GM12878 (cell line): ENCODE measurements around the gene RAD51B. TPM values are rescaled to one million over a fixed set of nuclear protein-coding genes. Genes with fewer than 3 reads are reported as not detected.

Experiments used
- CBX5 ChIP-seq: sonication (generic); IDR thresholded peaks from 2 replicates; pipeline ENCODE4 v1.6.1; 2016; ENCODE audit warnings: low read depth, moderate library complexity, mild to moderate bottlenecking, inconsistent platforms
- E4F1 ChIP-seq: fragments of 450-650 bp; IDR thresholded peaks from 2 replicates; pipeline ENCODE4 v1.6.1; 2018; ENCODE audit warnings: borderline replicate concordance, mild to moderate bottlenecking; ENCODE audit not compliant: partially characterized antibody
- SPI1 ChIP-seq: IDR thresholded peaks from 2 replicates; pipeline ENCODE4 v1.6.1; 2011; ENCODE audit warnings: low read depth, mild to moderate bottlenecking, low read length, moderate library complexity, borderline replicate concordance; ENCODE audit not compliant: insufficient read depth
- TBL1XR1 ChIP-seq: IDR thresholded peaks from 2 replicates; pipeline ENCODE4 v1.6.1; 2012; ENCODE audit warnings: low read depth, low read length, improper control_type of control experiment
- TCF12 ChIP-seq: IDR thresholded peaks from 2 replicates; pipeline ENCODE4 v1.6.1; 2011; ENCODE audit warnings: low read depth, mild to moderate bottlenecking, low read length
- ZNF592 ChIP-seq: fragments of 450-650 bp; IDR thresholded peaks from 2 replicates; pipeline ENCODE4 v1.6.1; 2017; ENCODE audit warnings: mild to moderate bottlenecking, moderate library complexity
- polyA plus RNA-seq, 11 experiments: library from polyadenylated mRNA; depleted of rRNA in 4 of 11; unstranded in 6 of 11; stranded (reverse) in 5 of 11; fragments of >200 nt; fragmentation: Nextera tagmentation in 4 of 11; fragmentation: Illumina TruSeq in 1 of 11; extraction: Ambion mirVana in 4 of 11; extraction: Trizol in 1 of 11; gene quantifications; 1 replicate in 1 of 11; 2 replicates in 10 of 11; pipeline versions ENCODE4 v1.2.1 to v1.2.3, GENCODE V29; 2011 to 2016; ENCODE audit warnings: inconsistent platforms in 2 of 11, missing spikeins in 2 of 11, low read depth in 1 of 11
- total RNA-seq, 4 experiments: library from RNA; depleted of rRNA in 3 of 4; stranded (reverse); fragments of >200 nt in 3 of 4; fragmentation: Illumina TruSeq in 1 of 4; extraction: Trizol in 1 of 4; gene quantifications; 2 replicates each; pipeline versions ENCODE4 v1.2.1 to v1.2.3, GENCODE V29; 2013 to 2021

The RAD51B gene
- total and polyA plus RNA-seq, 10 of the 15 experiments (the other 5 are each of a cell fraction or from before 2014, with no cell fraction given) = 9.8 to 26.8 (median 21.3) TPM

GRCh38 chr14:68544081-68544892 is 724.7 kb downstream of the RAD51B start (continued):
- no peak for TF ChIP-seq ZNF592
- TF ChIP-seq SPI1 = no peak
- no peak for TF ChIP-seq CBX5
- TF ChIP-seq TCF12 = no peak
- no peak for TF ChIP-seq E4F1
- TF ChIP-seq TBL1XR1 = no peak
